PC-9 (cell line): ENCODE data around the gene SP100.

Source experiments
- CTCF ChIP-seq: fragments of 200-600 bp; sonication (generic); conservative IDR thresholded peaks from 2 replicates; pipeline ENCODE4 v1.6.1; 2017; ENCODE audit warnings: mixed run types, antibody characterized with exemption, mild to moderate bottlenecking, moderate library complexity
- EZH2 ChIP-seq: fragments of 200-600 bp; sonication (generic); IDR thresholded peaks from 2 replicates; pipeline ENCODE4 v1.8.0; 2017; ENCODE audit warnings: antibody characterized with exemption, low read depth

- no peak for TF ChIP-seq EZH2
- TF ChIP-seq CTCF, result no peak
These were observed 7.7 kb upstream of the SP100 start for GRCh38 chr2:230408244-230408842.
